Breast epithelium (tissue), 3 donors: ENCODE data around the gene SLC39A11.

Experiments
- POLR2A ChIP-seq: fragments of 450-650 bp; IDR thresholded peaks from one replicate; pipeline ENCODE4 v1.6.1; 2016; ENCODE audit warnings: antibody characterized with exemption, mild to moderate bottlenecking, moderate library complexity
- POLR2AphosphoS5 ChIP-seq, 3 donors: sonication (generic); formaldehyde crosslinking; IDR thresholded peaks; one replicate each; pipeline ENCODE4 v1.6.1; 2017; ENCODE audit warnings: antibody characterized with exemption in 3 of 3
- TF ChIP-seq, protein P1 (sequence below), 3 donors: fragments of 450-650 bp; IDR thresholded peaks; one replicate each; pipeline ENCODE4 v1.5.1; 2016 to 2017; ENCODE audit warnings: antibody characterized with exemption in 3 of 3, mild to moderate bottlenecking in 3 of 3, moderate library complexity in 3 of 3

DNA sequence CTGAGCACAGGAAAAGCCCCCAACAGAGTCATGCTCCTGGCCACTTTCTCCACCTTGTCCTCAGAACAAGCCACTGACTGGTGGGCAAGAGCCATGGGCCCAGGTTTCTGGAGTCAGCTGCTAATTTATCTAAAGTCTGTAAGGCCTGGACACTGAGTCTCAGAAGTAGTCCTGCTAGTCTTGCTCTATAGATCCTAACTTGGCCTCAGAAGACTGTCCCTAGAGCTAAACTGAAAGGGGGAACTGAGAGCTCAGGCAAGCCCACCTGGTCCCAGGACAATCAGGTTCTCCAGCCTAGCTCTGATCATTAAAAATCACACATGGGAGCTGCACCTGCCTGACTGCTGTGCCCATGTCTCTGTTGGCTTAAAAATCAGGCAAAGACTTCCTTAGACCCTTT is 485.8 kb downstream of the SLC39A11 start:
- TF ChIP-seq, protein P1, sequence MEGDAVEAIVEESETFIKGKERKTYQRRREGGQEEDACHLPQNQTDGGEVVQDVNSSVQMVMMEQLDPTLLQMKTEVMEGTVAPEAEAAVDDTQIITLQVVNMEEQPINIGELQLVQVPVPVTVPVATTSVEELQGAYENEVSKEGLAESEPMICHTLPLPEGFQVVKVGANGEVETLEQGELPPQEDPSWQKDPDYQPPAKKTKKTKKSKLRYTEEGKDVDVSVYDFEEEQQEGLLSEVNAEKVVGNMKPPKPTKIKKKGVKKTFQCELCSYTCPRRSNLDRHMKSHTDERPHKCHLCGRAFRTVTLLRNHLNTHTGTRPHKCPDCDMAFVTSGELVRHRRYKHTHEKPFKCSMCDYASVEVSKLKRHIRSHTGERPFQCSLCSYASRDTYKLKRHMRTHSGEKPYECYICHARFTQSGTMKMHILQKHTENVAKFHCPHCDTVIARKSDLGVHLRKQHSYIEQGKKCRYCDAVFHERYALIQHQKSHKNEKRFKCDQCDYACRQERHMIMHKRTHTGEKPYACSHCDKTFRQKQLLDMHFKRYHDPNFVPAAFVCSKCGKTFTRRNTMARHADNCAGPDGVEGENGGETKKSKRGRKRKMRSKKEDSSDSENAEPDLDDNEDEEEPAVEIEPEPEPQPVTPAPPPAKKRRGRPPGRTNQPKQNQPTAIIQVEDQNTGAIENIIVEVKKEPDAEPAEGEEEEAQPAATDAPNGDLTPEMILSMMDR (IDR thresholded peaks at IDR 0.05), result no peak
- TF ChIP-seq POLR2AphosphoS5 (IDR thresholded peaks at IDR 0.05) (no peak), POLR2A (no peak)
